Hematopoietic multipotent progenitor cell treated with erythropoietin and hydrocortisone succinate and interleukin-3 and kit ligand, for 17 days (in vitro differentiated cells): ENCODE results near the gene CNPY1.

Experiments used
- DNase-seq: peaks from one replicate; pipeline ENCODE4 v3.0.0-alpha.2; 2015; ENCODE audit warnings: low spot score

The CNPY1 gene

DNA sequence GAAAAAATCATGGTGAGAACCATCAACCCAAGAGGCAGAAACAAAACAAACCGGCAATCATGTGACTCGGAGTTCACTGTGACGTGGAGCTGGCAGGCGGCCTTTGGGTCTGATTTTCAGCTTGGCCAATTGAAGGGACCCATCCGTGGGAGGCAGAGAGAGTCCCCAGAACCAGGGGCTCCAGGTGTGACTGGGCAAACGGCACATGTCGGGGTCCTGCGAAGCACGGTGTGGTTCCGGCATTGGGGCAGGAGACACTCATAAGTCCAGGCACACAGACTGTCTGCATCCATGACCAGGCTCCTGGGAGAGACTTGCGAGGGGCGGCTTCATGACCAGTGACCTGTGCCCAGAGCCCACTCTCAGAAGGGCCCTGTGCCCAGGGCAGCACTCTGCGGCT, 12.6 kb upstream of the CNPY1 start:
- no peak for DNase-seq

- no peak for DNase-seq
These were observed 12.0 kb upstream of the CNPY1 start for GRCh38 chr7:155558351-155558750.

- DNase-seq, result no peak
These were observed 11.4 kb upstream of the CNPY1 start for GRCh38 chr7:155557778-155558177.

DNA sequence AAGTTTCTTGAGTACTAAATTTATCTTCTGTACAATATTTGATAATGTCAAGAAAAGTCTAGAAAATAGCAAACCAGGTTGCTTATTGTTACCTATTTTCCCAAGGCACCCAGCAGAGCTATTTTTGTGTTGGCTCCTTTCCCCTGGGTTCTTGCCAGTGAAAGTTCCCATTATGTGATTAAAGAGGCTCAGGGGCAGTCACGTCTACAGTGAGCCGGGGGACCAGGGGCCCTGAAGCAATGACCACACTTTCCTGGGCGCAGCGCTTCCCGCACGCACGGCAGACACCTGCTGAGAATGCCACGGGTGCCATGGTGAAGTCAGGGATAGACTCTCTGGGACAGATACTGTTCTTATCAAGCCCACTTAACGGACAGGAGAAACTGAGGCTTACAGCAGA, 10.4 kb upstream of the CNPY1 start:
- no peak for DNase-seq

GRCh38 chr7:155555116-155555695, 8.8 kb upstream of the CNPY1 start:
- DNase-seq, result no peak

DNA sequence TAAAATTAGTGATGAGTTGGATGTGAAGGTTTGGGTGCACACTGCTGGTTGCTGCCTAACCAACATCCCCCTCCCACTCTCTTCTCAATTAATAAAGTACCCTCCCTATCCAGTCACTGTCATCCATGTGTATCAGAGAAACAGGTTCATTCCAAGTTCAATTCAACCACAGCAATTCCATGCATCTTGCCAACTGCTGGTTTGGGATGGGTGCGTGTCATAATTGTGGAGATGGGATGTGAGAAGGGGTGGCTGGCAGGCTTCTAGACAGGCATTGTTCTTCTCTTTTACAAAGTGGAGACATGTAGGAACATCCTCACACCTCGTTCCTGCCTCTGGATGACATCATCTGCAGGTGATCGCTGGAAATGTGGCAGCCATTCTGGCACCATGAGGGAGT, 7.5 kb upstream of the CNPY1 start:
- DNase-seq, result no peak

- DNase-seq, result no peak
These were observed 5.6 kb upstream of the CNPY1 start for GRCh38 chr7:155551785-155552611.

DNA sequence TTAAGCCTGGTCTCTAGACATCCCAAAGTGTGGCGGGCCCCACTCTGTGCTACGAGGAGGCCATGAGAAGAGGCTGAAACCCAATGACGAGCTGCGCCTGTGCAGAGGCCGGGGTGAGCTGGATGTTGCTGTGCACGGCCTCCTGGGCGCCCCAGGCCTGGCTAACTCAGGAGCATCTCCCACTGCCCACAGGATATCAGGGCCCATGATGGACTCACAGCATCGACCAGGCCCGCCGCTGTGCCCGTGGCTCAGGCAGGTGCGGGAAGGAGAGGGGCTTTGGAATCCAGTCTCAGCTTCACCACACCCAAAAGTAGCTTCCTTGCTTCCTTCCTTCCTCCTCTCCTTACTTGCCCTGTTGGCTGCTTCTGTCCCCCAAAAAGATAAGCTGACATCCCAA, 4.6 kb upstream of the CNPY1 start:
- no peak for DNase-seq

GRCh38 chr7:155549226-155549625, 2.9 kb upstream of the CNPY1 start:
- no peak for DNase-seq

GRCh38 chr7:155547161-155547791, 917 bp upstream of the CNPY1 start:
- DNase-seq, result no peak

- no peak for DNase-seq
These were observed 1.0 kb downstream of the CNPY1 start for GRCh38 chr7:155545348-155545747.

- no peak for DNase-seq
These were observed 1.9 kb downstream of the CNPY1 start for GRCh38 chr7:155544485-155544884.

DNA sequence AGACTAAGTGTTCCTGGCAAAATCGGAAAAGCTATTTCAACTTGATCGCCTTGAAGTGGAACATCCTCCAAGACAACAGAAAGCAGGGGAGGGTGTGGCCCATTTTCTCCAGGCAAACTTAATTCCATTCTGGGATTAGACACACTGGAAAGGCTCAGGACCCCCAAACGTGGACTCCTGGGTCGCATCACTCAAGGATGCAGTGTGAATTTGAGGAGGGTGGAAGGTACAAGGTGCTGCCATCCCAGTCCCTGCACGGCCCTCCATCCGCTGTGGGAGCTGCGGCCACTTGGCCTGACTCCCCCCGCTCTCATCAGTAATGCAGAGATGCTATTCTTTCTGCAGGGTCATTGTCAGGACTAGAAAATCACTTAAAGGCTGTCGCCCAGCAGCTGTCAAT, 2.4 kb downstream of the CNPY1 start:
- no peak for DNase-seq

GRCh38 chr7:155543011-155543876, 3.1 kb downstream of the CNPY1 start:
- no peak for DNase-seq

DNA sequence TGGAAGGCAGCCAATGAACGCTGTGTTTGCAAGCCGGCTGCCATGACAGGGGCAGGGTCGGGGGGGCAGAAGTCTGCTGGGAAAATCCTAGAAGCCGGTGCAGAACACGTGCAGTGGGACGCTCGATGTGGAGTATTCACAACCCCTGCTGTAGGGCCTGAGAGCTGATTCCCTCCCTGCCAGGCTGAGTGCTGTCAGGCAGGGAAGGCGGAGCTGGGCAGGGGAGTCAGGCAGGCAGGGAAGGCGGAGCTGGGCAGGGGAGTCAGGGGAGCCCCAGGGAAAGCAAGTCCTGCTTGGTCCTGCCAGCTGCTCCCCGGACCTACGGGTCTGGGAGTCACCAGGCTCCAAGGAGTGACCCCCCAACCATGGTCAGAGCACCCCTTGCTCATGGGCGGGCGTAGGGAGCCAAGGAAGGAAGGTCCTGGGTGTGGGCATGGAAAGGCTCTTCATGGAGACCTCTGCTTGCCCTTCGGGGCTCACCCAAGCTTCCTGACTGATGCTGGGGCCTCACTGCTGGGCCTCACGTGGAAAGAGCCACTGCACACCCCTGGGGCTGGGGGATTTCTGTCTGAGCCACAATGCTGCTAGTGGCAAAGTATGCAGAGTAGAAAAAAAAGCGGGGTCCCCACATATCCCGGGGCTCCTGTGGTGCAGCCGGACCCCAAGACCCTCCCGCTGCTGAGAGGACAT, 4.2 kb downstream of the CNPY1 start:
- no peak for DNase-seq

DNA sequence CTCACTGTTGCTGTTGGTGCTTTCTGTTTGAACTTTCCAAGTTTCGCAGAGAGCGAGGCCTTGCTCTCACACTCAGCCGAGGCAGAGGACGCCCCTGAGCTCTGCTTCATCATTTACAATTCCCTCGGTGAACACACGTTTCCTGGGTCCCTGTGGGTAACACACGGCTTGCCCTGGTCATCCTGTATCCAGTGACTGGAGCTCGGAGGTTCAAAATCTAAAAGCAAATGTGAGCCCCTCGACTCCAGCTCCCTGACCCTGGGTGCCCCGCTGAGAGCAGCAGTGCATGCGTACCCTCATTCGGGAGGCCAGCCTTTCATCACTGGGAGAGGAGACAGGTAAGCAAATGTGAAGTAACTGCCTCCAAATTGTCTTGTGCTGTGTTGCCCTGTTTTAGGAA, 5.8 kb downstream of the CNPY1 start:
- DNase-seq, result no peak

- no peak for DNase-seq
These were observed 8.1 kb downstream of the CNPY1 start for GRCh38 chr7:155538293-155538692.

- no peak for DNase-seq
These were observed 9.9 kb downstream of the CNPY1 start for GRCh38 chr7:155536451-155536850.

GRCh38 chr7:155534691-155535090, 11.7 kb downstream of the CNPY1 start:
- no peak for DNase-seq

- no peak for DNase-seq
These were observed 12.3 kb downstream of the CNPY1 start for GRCh38 chr7:155533827-155534690.
